HG02970 (cell line): ENCODE data around the gene OGT.
"Not testable (repeated sequence)": the region's sequence is repeated elsewhere in the genome, so short reads cannot be mapped to it uniquely, and the experiment has no call there.

ENCODE experiments used
- ATAC-seq: cut with Tn5 transposase; IDR thresholded peaks from one replicate; pipeline ENCODE4 v1.9.1; 2021; ENCODE audit warnings: mild to moderate bottlenecking, moderate library complexity, moderate number of reproducible peaks; ENCODE audit not compliant: unreplicated experiment, low FRiP score

Gene OGT

GRCh38 chrX:71536285-71536684, 3.4 kb downstream of the OGT start:
- ATAC-seq: no peak

GRCh38 chrX:71537743-71538142, 4.8 kb downstream of the OGT start:
- no peak for ATAC-seq

- no peak for ATAC-seq
These were observed 7.9 kb downstream of the OGT start for GRCh38 chrX:71540801-71541200.

GRCh38 chrX:71541210-71542022, 8.5 kb downstream of the OGT start:
- ATAC-seq: no peak

GRCh38 chrX:71542411-71542810, 9.5 kb downstream of the OGT start:
- ATAC-seq: no peak

GRCh38 chrX:71542825-71543224, 9.9 kb downstream of the OGT start:
- no peak for ATAC-seq

- ATAC-seq: no peak
These were observed 10.4 kb downstream of the OGT start for GRCh38 chrX:71543316-71543715.

- no peak for ATAC-seq
These were observed 12.5 kb downstream of the OGT start for GRCh38 chrX:71545364-71545763.

GRCh38 chrX:71546879-71547278, 14.0 kb downstream of the OGT start:
- no peak for ATAC-seq

- no peak for ATAC-seq
These were observed 14.4 kb downstream of the OGT start for GRCh38 chrX:71547339-71547738.

GRCh38 chrX:71549986-71550385, 17.1 kb downstream of the OGT start:
- no peak for ATAC-seq

- no peak for ATAC-seq
These were observed 17.7 kb downstream of the OGT start for GRCh38 chrX:71550578-71550977.

- ATAC-seq: no peak
These were observed 23.1 kb downstream of the OGT start for GRCh38 chrX:71556036-71556435.

- no peak for ATAC-seq
These were observed 26.0 kb downstream of the OGT start for GRCh38 chrX:71558920-71559319.

GRCh38 chrX:71559773-71560172, 26.9 kb downstream of the OGT start:
- not testable (repeated sequence) for ATAC-seq

GRCh38 chrX:71563921-71564320, 31.0 kb downstream of the OGT start:
- no peak for ATAC-seq

- no peak for ATAC-seq
These were observed 32.7 kb downstream of the OGT start for GRCh38 chrX:71565474-71566041.

GRCh38 chrX:71571390-71571789, 38.5 kb downstream of the OGT start:
- ATAC-seq: not testable (repeated sequence)

- ATAC-seq: no peak
These were observed 40.7 kb downstream of the OGT start for GRCh38 chrX:71573590-71573989.

GRCh38 chrX:71577682-71578081, 44.8 kb downstream of the OGT start:
- ATAC-seq: no peak

GRCh38 chrX:71578253-71579135, 45.6 kb downstream of the OGT start, which contains the start of gene GCNA:
Gene GCNA (plus strand): TSS chrX:71578437. CDS start chrX:71580822, 2,385 bp downstream.
- no peak for ATAC-seq
